D341Med (cell line): Measurements from ENCODE around the gene TSPAN13.

ENCODE experiments used
- DNase-seq: peaks from one replicate; pipeline ENCODE4 v3.0.0; 2012; ENCODE audit warnings: low spot score

TSPAN13 gene

DNA sequence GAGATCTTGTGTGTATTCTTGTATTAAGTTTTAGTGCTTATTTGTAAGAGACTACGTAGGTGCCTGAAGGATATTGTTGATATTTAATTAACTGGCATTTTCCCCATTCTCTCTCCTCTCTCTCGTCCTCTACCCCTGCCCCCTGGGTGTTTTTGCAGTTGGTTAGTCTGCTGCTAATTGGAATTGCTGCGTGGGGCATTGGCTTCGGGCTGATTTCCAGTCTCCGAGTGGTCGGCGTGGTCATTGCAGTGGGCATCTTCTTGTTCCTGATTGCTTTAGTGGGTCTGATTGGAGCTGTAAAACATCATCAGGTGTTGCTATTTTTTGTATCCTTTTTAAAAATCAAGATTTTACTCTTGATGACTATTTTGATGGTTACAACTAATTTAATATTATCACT is 22.5 kb downstream of the TSPAN13 start:
- no peak for DNase-seq

DNA sequence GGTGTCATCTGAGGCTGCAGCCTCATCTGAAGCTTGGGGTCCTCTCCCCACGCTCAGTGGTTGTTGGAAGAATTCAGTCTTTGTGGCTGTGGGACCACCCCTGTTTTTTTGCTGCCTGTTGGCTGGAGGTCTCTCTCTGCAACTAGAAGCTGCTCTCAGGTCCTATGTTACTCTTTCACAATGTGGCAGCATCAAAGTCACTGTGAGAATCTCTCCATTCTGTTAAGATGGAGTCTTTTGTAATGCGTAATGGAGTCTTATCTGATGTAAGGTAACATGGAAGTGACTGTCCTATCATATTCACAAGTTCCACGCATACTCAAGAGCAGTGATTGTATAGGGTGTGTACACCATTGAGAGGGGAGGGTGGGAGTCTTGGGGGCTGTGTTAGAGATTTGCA is 24.9 kb downstream of the TSPAN13 start:
- no peak for DNase-seq

DNA sequence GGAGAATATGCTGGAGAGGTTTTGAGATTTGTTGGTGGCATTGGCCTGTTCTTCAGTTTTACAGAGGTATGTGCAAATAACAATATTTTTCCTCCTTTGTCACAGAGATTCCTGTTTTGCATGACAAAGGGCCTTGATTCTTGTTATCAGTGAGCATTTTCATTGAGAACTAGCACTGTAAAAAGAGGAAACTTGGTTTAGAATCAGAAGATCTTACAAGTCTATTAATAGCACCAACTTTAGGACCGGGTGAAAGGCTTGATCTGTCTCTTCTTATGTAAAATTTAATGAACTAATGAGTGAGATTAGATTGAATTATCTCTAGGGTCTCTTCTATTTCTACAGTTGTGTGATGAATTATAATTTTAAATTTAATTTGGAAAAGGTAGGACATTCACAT is 25.5 kb downstream of the TSPAN13 start:
- DNase-seq = no peak

DNA sequence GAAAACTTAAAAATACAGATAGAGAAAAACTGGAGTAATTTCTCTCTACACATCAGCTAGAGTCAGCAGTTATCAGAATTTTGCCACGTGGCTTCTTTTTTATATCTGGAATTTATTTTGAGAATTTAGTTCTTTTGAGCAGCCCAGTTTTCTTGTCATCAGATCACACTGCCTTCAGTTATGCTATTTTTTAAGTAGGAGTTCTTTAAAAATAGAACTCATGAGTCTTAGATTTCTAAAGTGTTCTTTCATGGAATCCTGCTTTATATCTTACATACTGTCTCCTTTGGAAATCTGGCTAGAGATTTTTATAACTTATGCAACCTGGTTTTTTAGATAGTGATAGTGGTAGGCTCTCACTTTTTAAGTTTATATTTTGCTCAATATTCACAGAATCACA is 27.0 kb downstream of the TSPAN13 start:
- no peak for DNase-seq

DNA sequence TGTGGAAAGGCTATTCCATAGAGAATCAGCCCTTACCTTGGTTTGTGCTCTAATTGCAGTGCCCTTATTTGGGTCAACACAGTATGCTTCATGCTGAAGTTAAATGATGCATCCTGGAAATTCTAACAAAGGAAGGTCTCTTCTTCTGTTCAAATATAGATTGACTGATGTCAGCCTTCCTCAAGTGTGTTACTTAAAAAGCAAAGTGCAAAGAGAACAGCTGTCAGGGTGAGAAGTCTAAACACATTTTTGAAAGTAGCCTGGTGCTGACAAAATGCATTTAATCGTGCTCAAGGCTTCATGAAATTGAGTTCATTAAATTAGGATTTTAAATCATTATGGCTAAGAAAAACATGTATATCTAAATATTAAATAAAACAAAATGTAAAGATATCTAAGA is 31.8 kb downstream of the TSPAN13 start:
- no peak for DNase-seq

DNA sequence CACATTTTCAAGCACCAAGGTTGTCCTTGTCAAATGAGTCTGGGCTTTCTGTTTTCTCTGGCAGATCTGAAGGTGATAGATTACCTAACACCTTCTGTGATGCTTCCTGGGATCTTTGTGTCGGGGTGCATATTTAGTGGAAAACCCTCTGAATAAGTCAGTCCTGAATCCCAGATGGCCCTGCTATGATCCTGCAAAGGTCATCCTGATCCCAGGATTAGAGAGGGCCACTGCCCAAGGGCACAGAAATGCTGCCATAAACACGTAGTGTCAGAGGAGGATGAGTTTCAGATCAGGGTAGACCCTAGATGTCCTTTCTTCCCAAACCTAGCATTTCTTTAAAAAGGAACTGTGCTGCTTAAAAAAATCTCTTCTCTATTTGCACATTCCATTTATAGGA is 32.3 kb downstream of the TSPAN13 start:
- DNase-seq = no peak

DNA sequence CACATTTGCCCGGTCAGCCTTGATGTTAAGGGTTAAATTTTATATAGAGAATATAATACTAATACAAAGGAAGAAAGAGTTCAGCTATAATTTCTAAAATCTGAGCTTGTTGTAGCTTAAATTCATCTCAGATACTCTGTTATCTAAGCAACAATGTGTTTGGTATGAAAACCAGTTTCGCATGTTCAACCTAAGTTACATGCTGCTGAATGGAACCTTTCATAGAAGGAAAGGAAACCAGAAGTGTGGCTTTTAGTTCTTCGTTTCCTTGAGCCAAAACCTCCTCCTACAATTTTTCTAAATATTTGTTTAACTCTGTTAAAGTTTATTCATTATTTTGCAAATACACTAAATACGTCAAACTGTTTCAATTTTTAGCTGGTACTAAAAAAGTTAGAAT is 32.7 kb downstream of the TSPAN13 start:
- DNase-seq = no peak

DNA sequence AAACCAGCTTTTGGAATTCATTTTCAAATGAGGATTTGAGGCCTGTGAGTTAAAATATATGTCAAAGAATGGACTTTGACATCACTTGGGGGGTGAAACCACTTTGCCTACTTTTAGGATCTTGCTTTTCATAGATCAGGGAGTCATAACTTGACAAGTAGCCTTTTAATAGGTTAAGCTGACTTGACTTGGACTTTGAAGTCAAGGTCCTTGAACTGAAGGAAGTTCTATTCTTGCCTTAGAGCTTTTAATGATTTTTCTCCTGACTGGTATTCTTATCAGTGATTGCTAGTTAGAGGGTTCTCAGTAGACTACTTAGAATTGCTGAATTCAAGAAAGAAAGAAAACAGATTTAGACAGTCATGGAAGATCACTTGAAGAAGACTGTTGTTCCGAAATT is 33.6 kb downstream of the TSPAN13 start:
- no peak for DNase-seq

DNA sequence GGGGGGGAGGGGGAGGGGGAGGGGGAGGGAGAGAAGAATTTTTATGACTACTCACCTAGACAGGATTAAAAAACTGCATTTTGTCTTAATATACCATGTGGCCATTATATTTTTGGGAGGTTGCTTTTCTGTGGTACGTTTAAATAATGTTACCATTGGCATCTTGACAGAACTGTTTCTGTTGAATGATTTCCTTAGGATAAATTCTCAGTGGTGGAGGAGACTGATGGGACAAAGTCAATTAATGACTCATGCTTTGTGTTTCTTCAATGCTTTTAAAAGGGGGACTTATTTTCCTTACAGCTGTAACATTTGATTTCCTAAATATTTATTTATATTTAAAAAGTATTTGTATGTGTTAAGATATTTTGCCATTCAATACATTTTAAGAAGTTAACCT is 37.5 kb downstream of the TSPAN13 start:
- no peak for DNase-seq

DNA sequence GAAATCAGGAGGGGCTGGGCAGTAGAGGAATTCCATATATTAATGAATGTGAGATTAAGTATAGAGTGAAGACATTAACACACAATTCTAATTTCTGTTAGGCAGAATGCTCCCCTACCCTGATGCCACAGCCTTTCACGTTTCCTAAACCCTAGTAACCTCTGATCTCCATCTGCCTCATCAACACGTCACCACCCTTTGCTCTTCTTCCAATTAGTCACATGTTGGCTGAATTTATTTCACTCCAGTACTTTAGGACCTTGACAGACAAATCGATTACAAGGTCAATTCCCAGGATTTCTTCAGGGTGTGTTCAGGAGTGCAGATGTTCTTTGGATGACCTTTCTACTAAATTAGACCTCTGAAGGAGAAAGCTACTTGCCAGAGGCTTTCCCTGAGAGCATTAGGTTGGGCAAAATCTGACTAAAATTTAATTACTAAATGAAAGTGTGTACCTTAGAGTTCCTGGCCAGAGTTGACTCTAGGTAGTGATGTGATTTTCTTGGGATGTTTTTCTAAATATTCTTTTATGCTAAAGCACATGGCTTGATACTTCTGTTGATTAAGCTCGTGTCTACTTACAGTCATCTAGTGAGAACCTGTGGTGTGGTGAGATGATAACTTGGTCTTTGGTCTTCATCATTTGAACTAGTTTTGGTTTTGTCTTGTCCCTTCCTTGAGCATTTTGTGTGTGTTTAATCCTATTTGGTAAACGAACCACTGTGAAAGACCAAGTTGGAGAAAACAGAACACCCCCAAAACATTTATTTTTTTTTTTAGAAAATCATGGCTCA is 38.5 kb downstream of the TSPAN13 start:
- DNase-seq = no peak

DNA sequence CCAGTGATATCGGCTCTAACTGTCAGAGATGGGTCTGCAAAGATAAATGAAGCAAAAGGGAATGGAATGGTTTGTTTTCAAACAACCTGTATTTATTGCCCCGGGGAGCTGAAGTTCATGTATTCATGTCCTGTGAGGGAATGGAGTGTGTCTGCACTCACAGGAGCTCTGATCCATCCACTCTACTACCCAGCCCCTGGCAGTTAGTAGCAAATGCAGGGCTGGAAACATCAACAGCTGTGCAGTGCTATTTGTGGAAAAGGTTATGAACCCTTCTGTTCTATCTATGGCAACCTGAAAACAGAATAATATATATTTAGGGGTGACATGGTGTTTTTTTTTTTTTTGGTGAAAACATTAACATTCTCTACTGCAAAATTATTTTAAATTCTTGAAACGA is 41.4 kb downstream of the TSPAN13 start:
- DNase-seq = no peak

DNA sequence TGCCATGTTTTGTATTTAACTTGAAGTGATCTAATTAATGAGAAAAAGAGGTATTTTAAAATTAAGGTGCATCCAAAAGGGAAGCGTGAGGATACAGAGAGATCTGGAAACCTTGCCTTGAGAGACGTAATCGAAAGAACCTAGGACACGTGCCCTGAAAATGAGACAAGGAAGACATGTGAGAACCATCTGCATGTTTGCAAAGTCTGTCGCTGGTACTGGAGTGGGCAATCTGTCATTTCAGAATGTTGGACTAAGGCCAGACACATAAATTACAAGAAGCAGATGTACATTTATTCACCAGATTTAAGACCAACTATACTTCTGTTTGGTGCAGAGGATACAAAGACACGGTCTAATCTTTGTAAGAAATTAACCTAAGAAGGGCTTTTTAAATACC is 42.1 kb downstream of the TSPAN13 start:
- no peak for DNase-seq

DNA sequence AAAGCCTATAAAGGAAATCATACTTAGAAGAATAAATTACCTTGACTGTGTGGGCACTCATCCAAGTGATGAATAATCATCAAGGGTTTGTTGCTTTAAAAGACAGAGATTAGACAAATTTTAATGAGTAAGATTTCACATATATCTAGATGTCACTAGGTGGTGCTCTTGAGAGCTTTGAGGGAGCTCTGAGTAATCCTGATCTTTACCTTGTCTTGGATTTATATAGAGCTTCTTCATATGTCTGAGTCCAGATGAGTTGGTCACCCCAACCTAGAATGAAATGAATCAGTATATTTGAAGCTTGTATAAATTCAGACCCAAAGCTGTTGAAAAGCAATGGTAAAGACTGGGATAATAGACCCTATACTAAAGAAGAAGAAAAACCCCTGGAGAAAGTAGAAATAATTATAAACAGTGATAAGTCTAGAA is 47.6 kb downstream of the TSPAN13 start:
- peak; percentile 43 for DNase-seq

DNA sequence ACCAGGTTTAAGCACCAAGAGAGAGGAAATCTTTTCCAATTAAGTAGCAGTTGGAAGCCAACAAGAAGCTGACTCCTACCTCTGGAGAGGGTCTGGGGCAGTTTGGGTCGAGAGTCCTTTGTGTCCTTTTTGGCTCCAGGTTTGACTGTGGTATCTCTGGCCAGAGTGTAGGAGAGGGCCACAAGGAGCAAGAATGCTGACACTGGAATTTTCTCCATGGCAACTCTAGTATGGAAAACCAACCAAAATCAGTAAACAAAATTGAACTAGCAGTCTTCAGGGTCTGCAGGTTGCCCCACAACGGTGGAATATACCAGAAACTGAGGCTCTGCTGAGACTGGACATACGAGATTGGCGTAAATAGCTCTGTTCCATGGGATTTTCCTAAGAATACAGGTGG is 48.0 kb downstream of the TSPAN13 start:
- no peak for DNase-seq

DNA sequence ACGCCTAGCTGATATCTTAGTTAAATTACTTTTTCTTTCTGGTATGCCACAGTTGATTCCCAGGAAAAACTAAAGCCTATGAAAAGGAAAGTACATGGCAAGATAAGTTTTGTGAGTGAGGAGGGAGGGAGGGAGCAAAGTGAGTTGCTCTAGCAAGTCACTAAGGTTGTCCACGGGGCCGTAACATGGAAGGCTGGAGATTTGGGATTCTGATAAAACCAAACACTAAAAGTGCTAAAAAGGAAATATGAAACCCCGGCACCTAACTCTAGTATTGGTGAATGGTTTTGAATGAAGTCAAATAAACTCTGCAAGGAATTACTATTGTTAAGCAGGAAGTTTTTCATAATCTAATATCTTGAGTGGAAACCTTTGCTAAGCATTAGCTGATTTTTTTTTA is 49.6 kb downstream of the TSPAN13 start:
- DNase-seq = no peak

DNA sequence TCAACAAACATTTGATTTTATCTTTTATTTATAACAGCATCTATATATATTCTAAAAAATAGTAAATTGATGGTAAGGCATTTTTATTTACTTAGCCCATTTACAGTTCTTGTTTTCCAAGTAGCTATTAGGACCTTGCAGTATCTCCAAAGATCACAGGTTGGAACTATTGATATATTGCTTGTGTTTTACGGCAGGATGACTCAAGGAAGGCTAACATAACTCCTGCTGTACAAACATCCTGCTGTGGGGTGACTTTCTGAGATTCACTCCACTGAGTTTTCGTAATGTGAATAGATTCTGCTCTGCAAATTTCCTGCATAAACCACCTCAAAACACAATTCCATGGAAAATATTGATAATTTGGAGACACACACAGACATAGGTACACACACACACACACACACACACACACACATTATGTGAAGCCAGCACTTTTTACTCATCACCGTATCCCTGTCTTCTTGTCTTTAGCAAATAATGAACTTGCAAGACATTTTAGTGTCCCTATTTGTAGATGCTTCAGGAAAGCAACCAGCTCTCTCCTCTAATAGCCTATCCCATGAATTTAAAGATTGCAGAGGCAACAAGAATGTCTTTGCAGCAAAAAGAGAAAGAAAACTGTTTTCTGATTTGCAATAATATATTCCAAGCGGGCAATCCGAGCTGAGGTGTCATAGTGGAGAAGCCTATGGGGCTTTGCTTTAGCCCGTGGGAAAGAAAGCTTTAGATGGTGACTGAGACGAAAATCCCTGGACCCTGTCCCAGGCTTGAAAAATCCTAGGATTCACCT is 50.5 kb downstream of the TSPAN13 start:
- no peak for DNase-seq

DNA sequence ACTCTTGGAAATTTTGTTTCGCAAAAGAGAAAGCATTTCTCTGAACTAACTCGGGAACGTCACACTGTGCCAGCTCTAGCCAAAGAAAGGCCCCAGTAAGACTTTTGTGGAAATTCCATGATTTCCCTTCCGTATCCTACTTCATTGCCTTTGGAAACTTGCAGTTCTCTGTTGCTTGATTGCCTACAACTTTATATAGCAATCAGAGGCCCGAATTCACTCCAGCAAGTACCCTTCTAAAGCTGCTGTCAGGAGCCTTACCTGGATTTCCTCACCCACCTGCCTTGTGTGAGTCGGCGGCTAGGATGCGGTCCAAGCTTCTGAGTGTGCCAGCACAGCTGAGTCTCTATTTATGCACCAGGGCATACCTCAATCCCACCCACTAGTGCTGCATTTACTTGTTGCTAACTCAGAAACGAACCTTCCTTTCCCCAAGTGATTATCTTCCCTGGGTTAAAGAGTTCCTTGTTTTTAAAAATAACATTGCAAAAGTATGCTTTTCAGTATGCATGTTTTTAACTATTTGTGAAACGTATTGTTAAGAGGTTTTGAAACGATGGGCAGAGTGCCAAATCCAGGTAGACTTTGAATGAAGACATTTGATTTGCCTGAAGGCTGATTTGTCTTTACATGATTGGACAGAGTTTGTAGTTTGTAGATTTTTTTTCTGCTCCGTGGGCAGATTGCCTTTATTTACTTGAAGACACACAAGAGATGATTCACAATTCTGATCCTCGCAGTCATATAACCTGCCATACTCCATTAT is 51.3 kb downstream of the TSPAN13 start, which contains the start of gene AGR2:
AGR2 (minus strand) TSS at position 326 of the 766 bp plus-strand sequence. CDS start 3,203 bp downstream, outside the sequence.
- no peak for DNase-seq

DNA sequence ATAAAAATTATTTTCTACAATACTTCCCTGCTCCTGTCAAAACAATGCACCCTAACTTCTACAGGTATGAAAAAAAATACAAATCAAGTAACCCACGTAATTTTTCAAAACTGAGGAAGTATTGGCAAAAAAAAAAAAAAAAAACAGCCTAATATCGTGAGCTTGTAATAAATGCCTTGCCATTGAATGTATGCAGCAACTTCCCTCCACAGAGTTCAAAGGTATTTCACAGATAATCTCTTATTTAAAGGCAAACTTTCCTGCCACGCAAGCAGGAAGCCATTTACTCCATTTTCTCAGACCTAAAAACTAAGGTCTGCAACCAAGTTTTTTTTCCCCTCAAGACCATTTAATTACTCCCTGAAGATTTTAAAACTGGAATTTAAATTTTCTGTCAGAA is 51.9 kb downstream of the TSPAN13 start:
- no peak for DNase-seq

DNA sequence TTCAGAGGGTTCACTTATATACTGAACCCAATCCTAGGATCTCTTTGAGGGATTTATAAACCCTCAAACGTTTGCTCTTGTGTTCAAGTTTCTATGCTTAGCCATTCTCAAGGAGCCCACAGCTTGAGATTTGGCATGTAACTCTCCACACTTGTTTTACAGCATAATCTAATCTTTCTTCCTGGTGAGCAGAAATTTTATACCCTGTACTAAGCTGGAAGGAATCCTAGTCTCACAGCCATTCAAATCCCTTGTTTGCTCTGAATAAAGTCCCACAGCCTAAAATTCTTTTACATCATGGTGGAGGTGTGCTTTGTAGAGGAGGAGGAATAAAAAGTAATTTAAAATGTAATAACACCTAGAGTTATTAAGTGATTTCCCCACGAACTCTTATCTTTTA is 56.6 kb downstream of the TSPAN13 start:
- DNase-seq = no peak

DNA sequence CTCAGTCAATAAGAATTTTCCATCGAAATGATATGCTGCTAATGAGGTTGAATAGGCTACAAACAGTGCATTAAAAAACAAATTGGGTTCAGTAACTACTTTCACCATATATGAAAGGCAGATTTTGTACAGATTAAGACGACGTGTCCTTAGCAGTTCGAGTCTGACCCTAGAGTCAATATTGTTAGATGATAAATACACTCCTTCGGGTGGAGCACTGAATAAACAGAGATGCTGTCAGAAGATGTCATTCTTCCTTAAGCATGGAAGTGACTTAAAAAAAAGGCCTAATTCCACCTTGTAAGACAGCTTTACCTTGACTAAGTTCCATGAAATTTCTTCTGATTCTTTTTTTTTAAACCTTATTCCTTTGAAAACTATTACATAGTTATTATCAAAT is 57.0 kb downstream of the TSPAN13 start:
- DNase-seq = no peak

DNA sequence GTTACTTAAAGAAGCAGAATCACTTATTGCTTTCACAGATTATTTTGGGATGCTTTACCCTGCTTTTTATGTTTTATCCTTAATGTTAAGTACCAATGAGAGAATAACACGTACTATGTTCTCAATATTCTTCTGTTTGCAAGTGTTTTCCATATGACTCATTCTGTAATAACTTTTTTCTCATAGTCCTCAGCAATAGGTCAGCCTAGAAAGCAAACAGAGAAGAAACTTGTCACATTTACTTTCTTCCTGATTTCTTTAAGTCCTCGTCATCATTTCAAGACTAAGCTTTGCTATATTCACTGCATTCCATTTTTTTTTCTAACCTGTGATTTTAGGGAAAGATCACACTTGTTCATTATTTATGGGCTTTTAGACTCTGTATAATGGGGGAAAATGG is 58.0 kb downstream of the TSPAN13 start:
- no peak for DNase-seq

DNA sequence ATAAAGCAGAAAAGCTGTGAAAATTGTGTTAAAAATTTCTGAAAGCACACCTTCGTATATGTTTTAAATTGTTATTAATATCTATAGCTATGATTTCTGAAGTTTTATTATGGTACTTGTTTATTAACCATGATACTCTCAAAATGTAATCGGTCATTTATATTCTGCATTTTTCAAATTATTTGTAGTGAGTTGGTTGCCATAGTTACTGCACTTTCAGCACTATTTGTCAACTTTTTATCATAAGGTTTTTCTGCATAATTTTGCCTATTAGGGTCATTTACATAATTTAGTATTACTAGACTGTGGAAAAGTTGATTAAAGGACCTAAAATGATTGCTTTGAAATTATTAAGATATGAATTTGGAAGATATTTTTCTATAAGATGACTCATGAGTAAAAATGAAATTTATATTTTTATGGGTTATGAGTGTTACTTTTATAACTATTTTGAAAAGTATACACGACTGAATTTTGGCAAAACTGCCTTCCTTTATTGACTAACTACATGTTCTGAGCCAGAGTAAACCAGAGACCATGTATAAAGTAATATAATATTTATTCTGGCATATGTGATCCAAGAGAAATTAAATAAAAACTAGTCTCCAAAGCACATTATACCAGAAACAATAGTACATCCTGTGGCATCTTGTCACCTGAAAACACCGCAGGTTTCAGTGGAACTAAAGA is 59.1 kb downstream of the TSPAN13 start:
- DNase-seq = no peak
